HG03175 (cell line): Measurements from ENCODE around the gene NAA60.
"Not testable (repeated sequence)": the region's sequence is repeated elsewhere in the genome, so short reads cannot be mapped to it uniquely, and the experiment has no call there.

ENCODE experiments used
- ATAC-seq: cut with Tn5 transposase; IDR thresholded peaks from one replicate; pipeline ENCODE4 v1.9.1; 2021; ENCODE audit warnings: mild to moderate bottlenecking, moderate library complexity; ENCODE audit not compliant: unreplicated experiment

The NAA60 gene

DNA sequence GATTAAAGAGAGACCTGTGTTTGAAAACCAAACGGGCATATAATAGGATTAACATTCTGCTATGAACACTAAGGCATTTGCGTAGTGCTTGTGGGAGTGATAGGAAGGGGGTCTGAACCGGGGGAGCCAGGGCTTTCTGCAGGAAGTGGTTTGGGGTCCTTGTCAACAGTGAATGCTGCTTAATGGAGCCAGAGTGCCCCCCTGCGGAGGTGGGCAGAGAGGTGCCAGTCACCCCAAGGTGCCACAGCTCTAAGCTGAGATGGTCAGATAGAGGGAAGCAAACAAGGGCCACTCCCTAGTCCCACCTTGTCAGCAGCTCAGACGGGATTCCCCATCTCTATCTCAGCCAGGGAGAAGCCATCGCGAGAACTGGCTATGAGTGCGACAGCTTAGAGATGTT, 17.7 kb downstream of the NAA60 start:
- ATAC-seq = no peak

DNA sequence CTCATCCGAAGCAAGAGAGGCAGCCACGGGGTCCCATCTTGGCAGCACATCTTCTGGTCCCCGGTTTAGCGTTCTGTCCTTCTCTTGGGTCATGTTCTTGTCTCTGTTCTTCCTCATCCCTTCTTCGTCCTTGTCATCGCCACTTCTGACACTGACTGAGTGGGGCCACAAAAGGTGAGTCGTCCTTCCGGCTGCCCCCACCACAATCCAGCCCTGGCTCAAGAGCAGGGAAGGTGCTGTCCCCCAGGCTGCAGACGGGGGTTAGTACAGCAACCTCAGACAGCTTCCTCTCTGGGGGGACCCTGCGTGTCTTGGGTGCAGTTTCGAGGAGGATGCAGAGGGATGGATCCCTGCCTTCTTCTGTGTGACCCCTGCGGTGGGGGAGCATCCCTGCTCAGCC, 21.8 kb downstream of the NAA60 start:
- no peak for ATAC-seq

GRCh38 chr16:3465911-3466584, 22.6 kb downstream of the NAA60 start:
- ATAC-seq = no peak

DNA sequence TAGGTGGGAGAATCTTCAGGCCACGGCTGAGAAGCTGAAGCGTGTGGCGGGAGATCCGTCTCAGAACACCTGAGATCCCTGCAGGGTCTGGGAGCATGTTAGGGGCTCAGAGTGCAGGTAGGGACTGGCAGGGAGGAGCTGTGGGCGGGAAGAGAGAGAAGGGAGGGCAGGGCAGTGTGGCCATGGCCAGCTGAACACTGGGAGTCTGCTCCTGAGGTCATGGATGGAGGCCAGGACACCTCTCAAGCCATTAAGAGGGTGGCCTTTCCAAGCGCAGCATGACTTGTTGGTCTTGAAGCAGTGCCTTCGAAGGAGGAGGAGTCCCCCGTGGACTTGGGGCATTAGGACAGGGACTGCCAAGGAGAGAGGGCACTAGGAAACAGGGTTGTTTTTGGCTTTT, 23.7 kb downstream of the NAA60 start:
- no peak for ATAC-seq

DNA sequence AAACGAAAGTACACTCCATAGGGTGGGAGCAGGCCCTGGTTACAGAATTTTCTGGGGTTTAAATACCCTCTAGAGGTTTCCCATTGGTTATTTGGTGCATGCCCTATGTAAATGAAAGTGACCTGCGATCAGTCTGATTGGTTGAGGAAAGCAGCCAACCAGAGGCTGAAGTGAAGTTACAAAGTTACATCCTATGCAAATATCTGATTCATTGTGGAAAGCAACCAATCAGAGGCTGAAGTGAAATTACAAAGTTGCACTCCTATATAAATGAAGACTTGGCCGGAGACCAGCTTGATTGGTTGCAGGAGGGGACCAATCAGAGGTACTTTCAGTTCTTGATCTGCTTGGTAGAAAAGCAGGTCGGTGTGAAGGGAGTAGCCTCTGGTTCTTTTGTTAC, 24.4 kb downstream of the NAA60 start:
- ATAC-seq = no peak

DNA sequence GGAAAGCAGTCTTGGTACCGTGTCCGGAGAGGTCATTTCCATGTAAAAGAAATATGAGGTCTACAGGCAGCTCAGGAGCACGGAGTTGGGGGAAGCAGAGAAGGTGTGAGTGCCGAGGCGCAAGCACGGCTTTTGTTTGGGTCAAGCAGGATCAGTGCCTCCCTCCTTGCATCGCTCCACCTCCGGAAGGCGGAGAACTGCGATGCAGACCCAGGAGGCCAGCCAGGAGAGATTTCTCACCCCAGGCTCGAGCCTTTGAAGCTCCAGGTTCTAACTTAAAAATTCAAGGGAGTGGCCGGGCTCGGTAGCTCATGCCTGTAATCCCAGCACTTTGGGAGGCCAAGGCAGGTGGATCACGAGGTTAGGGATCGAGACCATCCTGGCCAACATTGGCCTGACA, 25.0 kb downstream of the NAA60 start:
- no peak for ATAC-seq

DNA sequence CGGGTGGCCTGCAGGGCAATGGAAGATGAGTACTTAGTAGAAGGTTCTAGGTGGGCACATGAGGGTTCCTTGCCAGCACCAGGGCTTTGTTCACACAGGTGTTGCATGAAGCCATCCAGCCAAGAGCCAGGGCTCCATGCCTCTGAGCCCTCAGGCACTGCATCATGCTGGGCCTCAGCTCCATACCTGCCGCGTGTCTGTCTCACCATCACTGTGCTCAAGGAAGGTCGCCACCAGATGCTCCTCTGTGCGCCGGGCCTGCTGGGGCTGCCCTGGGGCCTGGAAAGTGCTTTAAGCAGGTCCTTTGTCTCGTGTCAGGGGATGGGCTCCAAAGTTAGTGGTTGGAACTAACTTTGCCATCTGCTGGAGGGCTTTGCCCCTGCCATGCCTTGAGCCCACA, 26.3 kb downstream of the NAA60 start:
- no peak for ATAC-seq

DNA sequence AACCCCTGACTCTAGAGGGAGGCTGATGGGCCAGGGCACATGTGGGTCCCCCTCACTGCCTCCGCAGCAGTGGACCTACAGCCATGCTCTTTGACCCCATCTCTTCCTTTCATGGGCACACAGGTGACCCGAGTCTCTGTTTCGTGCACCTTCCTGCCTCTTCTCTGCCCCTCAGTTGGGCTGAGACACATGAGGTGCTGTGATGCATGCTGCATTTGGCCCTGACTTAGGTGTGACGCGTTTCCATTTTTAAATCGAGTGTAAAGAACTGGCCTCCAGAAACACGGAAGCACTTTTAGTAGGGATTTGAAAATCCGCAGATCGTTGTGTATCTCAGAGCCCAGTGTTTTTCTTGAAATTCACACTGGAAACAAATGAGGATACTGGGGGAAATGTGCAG, 27.2 kb downstream of the NAA60 start:
- no peak for ATAC-seq

DNA sequence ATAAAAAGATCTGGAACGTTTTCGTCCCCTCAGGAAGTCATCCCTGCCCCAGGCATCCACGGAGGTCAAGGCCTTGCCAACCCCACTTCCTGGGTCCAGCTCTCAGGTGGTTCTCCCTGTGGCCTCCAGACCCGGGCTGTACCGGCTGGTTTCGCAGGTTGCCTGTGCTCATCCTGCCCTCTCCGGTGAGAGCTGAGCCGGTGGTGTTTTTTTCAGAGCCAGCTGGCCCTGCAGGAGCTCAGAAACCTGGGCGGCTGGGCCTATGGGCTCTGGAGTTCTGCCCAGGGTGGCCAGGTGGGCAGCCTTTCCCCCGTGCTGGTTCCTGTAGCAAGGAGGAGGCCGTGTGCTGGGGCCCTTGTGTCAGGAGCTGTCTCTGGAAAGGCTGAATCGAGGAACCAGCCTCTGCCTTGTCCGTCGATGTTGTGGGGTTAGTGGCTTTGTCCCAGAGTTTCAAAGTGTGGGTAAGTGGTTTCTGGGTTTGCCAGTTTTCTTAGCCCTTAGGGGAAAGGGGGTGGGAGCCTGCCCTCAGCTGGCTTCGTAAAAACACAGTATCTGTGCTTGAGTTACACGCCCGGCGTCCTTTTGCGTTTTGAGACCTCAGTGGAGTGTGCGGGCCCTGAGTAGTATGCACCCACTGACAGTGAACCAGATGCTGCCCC, 28.2 kb downstream of the NAA60 start:
- no peak for ATAC-seq

DNA sequence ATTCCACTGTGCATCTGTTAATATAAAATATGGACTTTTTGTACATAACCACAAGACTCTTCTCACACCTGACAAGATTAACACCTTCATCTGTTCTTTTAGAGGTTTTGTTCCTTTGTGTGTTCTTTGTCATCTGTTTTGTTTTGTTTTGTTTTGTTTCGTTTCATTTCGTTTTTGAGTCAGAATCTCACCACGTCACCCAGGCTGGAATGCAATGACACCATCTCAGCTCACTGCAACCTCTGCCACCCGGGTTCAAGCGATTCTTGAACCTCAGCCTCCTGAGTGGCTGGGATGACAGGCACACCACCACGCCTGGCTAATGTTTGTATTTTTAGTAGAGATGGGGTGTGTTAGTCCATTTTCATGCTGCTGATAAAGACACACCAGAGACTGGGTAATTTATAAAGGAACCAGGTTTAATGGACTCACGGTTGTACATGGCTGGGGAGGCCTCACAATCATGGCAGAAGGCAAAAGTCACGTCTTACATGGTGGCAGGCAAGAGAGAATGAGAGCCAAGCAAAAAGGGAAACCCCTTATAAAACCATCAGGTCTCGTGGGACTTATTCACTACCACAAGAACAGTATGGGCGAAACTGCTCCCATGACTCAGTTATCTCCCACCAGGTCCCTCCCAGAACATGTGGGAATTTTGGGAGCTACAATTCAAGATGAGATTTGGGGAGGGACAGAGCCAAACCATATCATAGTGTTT, 29.6 kb downstream of the NAA60 start:
- ATAC-seq = no peak

DNA sequence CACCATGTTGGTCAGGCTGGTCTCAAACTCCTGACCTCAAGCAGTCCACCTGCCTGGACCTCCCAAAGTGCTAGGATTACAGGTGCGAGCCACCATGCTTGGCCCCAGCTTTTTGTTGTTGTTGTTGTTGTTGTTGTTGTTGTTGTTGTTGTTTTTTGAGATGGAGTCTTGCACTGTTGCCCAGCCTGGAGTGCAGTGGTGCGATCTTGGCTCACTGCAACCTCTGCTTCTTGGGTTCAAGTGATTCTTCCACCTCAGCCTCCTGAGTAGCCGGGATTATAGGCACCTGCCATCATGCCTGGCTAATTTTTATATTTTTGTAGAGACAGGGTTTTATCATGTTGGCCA, 30.1 kb downstream of the NAA60 start:
- not testable (repeated sequence) for ATAC-seq

DNA sequence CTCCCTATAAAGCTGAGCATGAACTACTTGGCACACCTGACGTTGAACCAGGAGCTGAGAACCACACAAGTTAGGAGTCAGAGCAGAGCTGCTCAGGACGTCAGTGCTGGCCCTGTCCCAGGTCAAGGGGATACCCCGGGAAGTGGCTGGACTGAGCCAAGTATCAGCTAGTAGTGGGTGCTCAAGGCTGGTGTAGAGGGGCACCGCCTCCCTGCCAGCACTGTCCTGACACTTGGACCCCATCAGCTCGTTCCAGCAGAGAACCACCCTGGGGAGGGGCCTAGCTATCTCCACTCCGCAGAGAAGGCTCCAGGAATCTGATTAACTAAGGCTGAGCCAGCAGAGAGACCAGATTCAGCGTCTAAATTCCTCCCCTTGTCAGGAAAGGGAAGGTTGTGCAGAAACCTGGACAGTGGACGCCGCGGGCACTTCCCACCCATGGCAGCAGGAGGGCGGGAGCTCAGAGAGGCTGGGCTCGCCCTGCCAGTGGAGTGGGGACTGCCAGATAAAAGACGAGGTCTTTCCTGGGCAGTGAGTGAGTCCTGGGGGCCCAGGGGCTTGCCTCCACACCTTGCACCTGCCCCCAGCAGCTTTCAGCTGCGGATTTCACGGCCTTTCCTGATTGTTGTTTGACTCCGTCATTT, 30.8 kb downstream of the NAA60 start:
- no peak for ATAC-seq

GRCh38 chr16:3474870-3475269, 31.4 kb downstream of the NAA60 start:
- not testable (repeated sequence) for ATAC-seq

DNA sequence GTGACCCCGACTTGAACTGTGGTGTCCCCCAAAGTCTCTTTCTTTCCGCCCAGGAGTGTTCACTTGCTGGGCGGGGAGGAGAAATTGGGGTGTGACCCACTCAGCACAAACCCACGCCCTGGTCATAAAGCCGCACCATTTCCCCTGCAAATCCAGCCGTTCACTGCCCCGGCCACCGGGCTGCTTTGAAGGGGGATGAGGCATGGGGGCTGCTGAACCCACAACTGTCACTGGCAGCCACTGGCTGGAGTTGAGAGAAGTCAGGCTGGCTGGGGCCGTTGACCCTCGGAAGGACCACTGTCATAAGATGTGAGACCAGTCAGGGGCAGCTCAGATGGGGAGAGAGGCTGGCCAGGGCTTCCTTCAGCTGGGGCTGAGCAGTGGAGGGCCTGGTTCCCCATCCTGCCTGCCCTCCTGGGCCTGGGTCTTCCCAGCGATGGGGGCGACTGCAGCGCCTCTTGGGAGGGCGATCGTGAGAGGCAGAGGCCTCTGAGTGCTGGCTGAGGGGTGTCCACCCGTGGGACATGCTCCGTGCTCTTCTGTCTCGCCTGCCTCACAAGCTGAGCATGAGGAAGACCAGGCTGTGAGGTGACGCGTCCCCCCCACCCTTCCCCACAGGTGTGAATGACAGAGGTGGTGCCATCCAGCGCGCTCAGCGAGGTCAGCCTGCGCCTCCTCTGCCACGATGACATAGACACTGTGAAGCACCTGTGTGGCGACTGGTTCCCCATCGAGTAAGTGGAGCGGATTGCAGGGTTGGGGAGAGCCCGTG, 32.3 kb downstream of the NAA60 start:
- ATAC-seq = no peak

- no peak for ATAC-seq
Measured at GRCh38 chr16:3476409-3476808, 32.9 kb downstream of the NAA60 start.

- no peak for ATAC-seq
Measured at GRCh38 chr16:3478242-3478925, 34.9 kb downstream of the NAA60 start.

- ATAC-seq = no peak
Measured at GRCh38 chr16:3479654-3480216, 36.3 kb downstream of the NAA60 start.

DNA sequence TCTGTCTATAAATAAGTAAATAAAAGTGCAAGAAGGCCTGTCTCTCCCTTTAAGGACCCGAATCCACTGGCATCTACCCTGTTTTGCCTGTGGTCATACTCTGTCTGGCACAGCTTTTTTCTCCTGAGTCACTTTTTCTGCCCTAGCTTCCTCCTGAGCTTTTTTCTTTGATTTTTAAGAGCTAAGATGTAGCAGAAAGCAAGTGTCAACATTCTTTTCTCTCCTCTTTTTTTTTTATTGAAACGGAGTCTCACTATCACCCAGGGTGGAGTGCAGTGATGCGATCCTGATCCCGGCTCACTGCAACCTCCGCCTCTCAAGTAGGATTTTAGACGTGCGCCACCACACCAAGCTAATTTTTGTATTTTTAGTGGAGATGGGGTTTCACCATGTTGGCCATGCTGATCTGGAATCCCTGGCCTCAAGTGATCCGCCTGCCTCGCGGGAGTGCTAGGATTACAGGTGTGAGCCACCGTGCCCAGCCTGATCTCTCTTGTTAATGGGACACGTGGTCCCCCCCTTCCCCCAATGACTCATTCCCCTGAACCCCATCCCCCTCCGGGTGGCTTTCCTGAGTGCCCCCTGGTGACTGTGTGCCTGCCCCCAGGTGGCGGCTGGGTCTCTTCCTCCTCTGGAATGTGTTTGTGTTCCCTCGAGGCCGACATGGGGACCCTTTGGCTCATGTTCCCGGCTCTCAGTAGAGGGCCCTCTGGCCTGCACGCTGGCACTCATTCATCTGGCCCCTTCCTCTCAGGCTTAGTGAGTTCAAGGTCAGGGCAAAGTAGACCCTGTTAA, 37.6 kb downstream of the NAA60 start:
- no peak for ATAC-seq
